LNCAP (cell line): ENCODE measurements around the gene WNT6.

ENCODE experiments used
- CTCF ChIP-seq: fragments of 450-650 bp; IDR thresholded peaks from 2 replicates; pipeline ENCODE4 v1.5.1; 2017; ENCODE audit warnings: mild to moderate bottlenecking

Gene WNT6

GRCh38 chr2:218831378-218831990 is 28.1 kb upstream of the WNT6 start, which contains the start of gene PRKAG3:
TSS of gene PRKAG3 (minus strand) at chr2:218831803.
- no peak for TF ChIP-seq CTCF

GRCh38 chr2:218832081-218832480 is 27.5 kb upstream of the WNT6 start:
- TF ChIP-seq CTCF, result no peak

- no peak for TF ChIP-seq CTCF
These were observed 27.1 kb upstream of the WNT6 start for GRCh38 chr2:218832520-218832919.

- TF ChIP-seq CTCF, result no peak
These were observed 26.5 kb upstream of the WNT6 start for GRCh38 chr2:218833023-218833609.

- TF ChIP-seq CTCF, result no peak
These were observed 24.9 kb upstream of the WNT6 start for GRCh38 chr2:218834685-218835084.

- TF ChIP-seq CTCF, result no peak
These were observed 22.1 kb upstream of the WNT6 start for GRCh38 chr2:218837495-218837894.

GRCh38 chr2:218839430-218839829 is 20.2 kb upstream of the WNT6 start:
- no peak for TF ChIP-seq CTCF
